ENCODE data around the gene FOXO6.

FOXO6 gene

GRCh38 chr1:41351262-41352151 is 9.7 kb upstream of the FOXO6 start:
- no peak for DNase-seq (ENCODE audit: low spot score)

- no peak for DNase-seq (ENCODE audit: low spot score)
Measured at GRCh38 chr1:41353744-41354143, 7.5 kb upstream of the FOXO6 start.

- DNase-seq (ENCODE audit: low spot score) = no peak
Measured at GRCh38 chr1:41354956-41355355, 6.3 kb upstream of the FOXO6 start.

- DNase-seq (ENCODE audit: low spot score) = no peak
Measured at GRCh38 chr1:41355356-41355755, 5.9 kb upstream of the FOXO6 start.

- DNase-seq (ENCODE audit: low spot score) = no peak
Measured at GRCh38 chr1:41355761-41356160, 5.5 kb upstream of the FOXO6 start.

GRCh38 chr1:41356752-41357151 is 4.5 kb upstream of the FOXO6 start:
- no peak for DNase-seq (ENCODE audit: low spot score)

- no peak for DNase-seq (ENCODE audit: low spot score)
Measured at GRCh38 chr1:41357451-41358101, 3.7 kb upstream of the FOXO6 start.

- no peak for DNase-seq (ENCODE audit: low spot score)
Measured at GRCh38 chr1:41358131-41359021, 2.9 kb upstream of the FOXO6 start.

- no peak for DNase-seq (ENCODE audit: low spot score)
Measured at GRCh38 chr1:41359211-41360073, 1.8 kb upstream of the FOXO6 start.

GRCh38 chr1:41360074-41360785 is 1.0 kb upstream of the FOXO6 start:
- DNase-seq (ENCODE audit: low spot score) = no peak

- no peak for DNase-seq (ENCODE audit: low spot score)
Measured at GRCh38 chr1:41361495-41362356, 492 bp downstream of the FOXO6 start.

GRCh38 chr1:41362357-41362721 is 1.1 kb downstream of the FOXO6 start:
- no peak for DNase-seq (ENCODE audit: low spot score)

- no peak for DNase-seq (ENCODE audit: low spot score)
Measured at GRCh38 chr1:41362749-41363590, 1.7 kb downstream of the FOXO6 start.

- DNase-seq (ENCODE audit: low spot score) = no peak
Measured at GRCh38 chr1:41363591-41364320, 2.5 kb downstream of the FOXO6 start.

- peak; percentile 36 for DNase-seq (ENCODE audit: low spot score)
Measured at GRCh38 chr1:41364442-41365319, 3.4 kb downstream of the FOXO6 start.

GRCh38 chr1:41365320-41365633 is 4.0 kb downstream of the FOXO6 start:
- DNase-seq (ENCODE audit: low spot score) = no peak

- DNase-seq (ENCODE audit: low spot score) = peak; percentile 29
Measured at GRCh38 chr1:41365772-41366454, 4.7 kb downstream of the FOXO6 start.
